A549 treated with dexamethasone at 1 μM for 4 hours (cell line): ENCODE results near the gene RAB3C. TPM values are rescaled to one million over a fixed set of nuclear protein-coding genes. Genes with fewer than 3 reads are reported as not detected.

Experiments
- total RNA-seq: library from RNA; stranded (reverse); fragments of 200-300 nt; extraction: Qiagen RNA extraction; gene quantifications from 5 replicates; pipeline ENCODE4 v1.2.3, GENCODE V29; 2022

The RAB3C gene, protein sequence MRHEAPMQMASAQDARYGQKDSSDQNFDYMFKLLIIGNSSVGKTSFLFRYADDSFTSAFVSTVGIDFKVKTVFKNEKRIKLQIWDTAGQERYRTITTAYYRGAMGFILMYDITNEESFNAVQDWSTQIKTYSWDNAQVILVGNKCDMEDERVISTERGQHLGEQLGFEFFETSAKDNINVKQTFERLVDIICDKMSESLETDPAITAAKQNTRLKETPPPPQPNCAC
- not detected in 5 replicates for total RNA-seq

DNA sequence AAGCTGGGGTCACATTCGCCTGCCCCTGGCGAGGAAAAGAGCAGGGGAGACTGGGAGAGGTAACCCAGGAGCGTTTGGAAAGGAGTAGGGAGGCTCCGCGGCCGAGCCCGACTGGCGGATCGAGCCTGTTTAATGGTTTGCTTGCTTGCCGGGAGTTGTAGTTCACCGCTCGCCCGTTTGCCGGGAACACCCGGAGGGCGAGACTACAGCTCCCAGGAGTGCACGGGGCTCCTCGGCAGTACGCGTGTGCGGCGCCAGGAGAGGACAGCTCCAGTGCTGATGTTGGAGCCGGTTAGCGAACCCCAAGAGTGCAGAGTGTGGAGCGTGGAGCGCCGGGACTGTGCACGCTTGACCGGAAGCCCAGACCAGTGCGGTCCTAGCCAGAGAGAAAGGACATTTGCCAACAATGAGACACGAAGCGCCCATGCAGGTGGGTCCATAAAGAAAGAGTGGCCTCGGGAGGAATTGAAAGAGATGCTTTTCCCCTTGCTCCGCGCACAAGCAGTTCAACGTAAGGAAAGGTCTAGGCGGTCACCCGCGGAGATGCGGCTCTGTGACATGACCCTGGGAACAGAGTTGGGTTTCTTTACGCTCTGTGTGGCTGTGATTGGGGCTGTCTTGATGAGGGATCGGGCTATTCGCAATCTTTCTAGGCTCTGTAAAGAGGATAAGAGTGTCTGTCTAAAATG, at the start of gene RAB3C:
TSS of gene RAB3C (plus strand) at position 273 of the 689 bp plus-strand sequence. CDS start at position 407, 134 bp downstream.

Other genes with a start within 250 kb of the RAB3C start
- 34.8 to 43.1 TPM (median 35.0 TPM) in 5 replicates for gene PLK2, start 123.0 kb upstream of the RAB3C start, total RNA-seq
- gene GAPT, start 91.6 kb upstream of the RAB3C start, total RNA-seq, result not detected in 5 replicates